ENCODE data around the gene RRBP1. TPM values are rescaled to one million over a fixed set of nuclear protein-coding genes. Genes with fewer than 3 reads are reported as not detected.

RRBP1 gene
- total RNA-seq: 100 to 1,000 TPM; 402 to 509 TPM

DNA sequence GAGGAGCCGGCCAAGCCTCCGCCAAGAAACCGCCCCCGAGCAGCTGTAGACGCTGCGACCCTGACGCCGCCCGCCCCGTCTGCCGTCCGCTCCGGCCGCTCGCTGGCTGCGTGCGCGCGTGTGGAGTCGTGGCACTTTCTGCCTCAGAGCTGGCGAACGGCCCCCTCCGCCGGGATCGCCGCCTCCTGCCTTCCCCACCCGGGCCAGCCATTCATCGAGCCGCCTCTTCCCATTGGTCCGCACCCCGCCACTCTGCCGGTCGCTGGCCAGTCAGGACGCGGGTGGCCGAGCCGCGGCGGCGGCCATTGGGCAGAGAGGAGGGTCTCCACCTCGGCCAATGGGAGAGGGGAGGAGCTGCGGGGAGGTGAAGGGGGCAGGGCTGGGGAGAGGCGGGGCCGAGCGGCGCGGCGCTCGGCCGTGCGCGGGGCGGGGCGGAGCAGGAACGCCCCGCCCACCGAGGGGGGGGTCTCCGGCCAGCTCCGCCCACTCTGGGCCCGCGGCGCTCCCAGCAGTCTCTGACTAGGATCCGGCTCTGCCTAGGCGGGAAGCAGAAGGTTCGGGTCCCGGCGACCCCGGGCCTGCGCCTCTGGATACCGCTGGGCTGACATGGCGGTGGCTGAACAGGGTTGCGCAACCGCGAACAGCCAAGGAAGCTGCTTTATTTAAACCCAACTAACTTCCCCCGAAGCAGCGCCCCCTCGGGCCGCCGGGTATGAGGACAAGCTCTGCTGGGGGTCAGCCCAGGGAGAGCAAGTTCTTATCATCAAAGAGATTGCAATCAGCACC, at the start of gene RRBP1:
RRBP1 (minus strand) TSS at position 140 of the 786 bp plus-strand sequence. CDS start 21,735 bp downstream, outside the sequence.
- intact Hi-C loops (cut with DNase I): loop anchor here (5.0 kb wide), 1 partner anchor 215 kb away; no protein-coding TSS in a partner anchor
- H3K4me1 ChIP-seq: peaks cover 17% of the 10 kb centered on the region
- H3K9me3 ChIP-seq: no peaks in the 10 kb centered on the region
- no peaks in the 10 kb centered on the region for H3K36me3 ChIP-seq
- TF ChIP-seq CTCF (IDR thresholded peaks at IDR 0.05): peak; percentile 66
- H3K27ac ChIP-seq: peak within 1 kb of the TSS; percentile 90
- DNase-seq: peak; percentile 98
- H3K4me3 ChIP-seq: peak within 1 kb of the TSS; percentile 74
- H3K9ac ChIP-seq (ENCODE audit: low read depth in 2 of 2, low read length in 2 of 2): peak within 1 kb of the TSS; percentile 62 to 98
- H3K27me3 ChIP-seq: no peaks in the 10 kb centered on the region

DNA sequence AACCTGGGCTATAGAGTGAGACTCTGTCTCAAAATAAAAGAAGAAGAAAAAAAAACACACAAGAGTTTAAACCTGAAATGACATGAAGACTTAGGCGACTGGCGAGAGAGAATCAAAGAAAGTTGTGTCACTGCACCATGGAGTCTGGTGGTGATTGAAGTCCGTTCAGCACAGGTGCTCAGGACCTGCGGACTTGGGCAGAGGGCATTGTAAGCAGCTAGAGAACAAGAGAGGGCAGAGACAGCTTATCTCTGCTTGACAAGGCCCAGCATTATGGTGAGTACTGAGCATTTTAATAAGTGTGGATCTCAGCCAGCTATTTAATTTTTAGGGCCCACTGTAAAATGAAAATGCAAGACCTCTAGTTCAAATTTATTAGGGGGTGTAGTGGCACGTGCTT, 49.2 kb upstream of the RRBP1 start:
- Histone ChIP-seq H3K27ac (no peak overlapping the region), H3K9me3 (no peaks in the 10 kb centered on the region), H3K36me3 (no peaks in the 10 kb centered on the region), H3K9ac (ENCODE audit: low read depth in 2 of 2, low read length in 2 of 2) (no peak overlapping the region), H3K4me3 (no peak overlapping the region), H3K27me3 (no peaks in the 10 kb centered on the region), H3K4me1 (no peaks in the 10 kb centered on the region)
- no peak for DNase-seq
- intact Hi-C loops (cut with DNase I): no loop called here
- TF ChIP-seq CTCF (IDR thresholded peaks at IDR 0.05): no peak

- Histone ChIP-seq H3K4me3 (no peak overlapping the region), H3K4me1 (no peaks in the 10 kb centered on the region), H3K9ac (ENCODE audit: low read depth in 2 of 2, low read length in 2 of 2) (no peak overlapping the region), H3K27ac (no peak overlapping the region), H3K9me3 (no peaks in the 10 kb centered on the region), H3K27me3 (no peaks in the 10 kb centered on the region), H3K36me3 (no peaks in the 10 kb centered on the region)
- DNase-seq: no peak
- intact Hi-C loops (cut with DNase I): no loop called here
- no peak for TF ChIP-seq CTCF (IDR thresholded peaks at IDR 0.05)
Observed at GRCh38 chr20:17730071-17730470, 48.0 kb upstream of the RRBP1 start.

DNA sequence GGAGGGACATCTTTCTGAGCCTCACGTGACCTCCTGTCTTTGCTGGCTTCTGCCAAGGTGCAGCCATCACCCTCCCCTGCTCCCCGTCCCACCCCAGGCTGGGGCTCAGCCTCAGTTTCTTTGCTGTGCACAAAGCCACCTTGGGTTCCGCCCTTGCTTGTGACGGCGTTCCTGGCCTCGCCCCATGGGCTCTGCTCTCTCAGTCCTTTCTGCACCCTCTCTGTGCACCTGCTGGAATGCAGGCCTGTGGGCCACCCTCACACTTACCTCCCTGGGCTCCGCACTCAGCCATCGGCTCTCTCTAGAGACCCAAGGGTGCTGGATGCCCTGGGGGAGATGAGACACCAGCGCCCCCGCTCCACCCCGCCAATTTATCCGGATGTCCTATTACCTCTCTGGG, 46.0 kb upstream of the RRBP1 start:
- DNase-seq: no peak
- H3K27ac ChIP-seq: no peak overlapping the region
- H3K27me3 ChIP-seq: no peaks in the 10 kb centered on the region
- H3K9ac ChIP-seq (ENCODE audit: low read depth in 2 of 2, low read length in 2 of 2): no peak overlapping the region
- TF ChIP-seq CTCF (IDR thresholded peaks at IDR 0.05): no peak
- no peaks in the 10 kb centered on the region for H3K9me3 ChIP-seq
- H3K4me1 ChIP-seq: no peaks in the 10 kb centered on the region
- no peaks in the 10 kb centered on the region for H3K36me3 ChIP-seq
- intact Hi-C loops (cut with DNase I): no loop called here
- H3K4me3 ChIP-seq: no peak overlapping the region

- no peaks in the 10 kb centered on the region for H3K27me3 ChIP-seq
- no peak for TF ChIP-seq CTCF (IDR thresholded peaks at IDR 0.05)
- intact Hi-C loops (cut with DNase I): no loop called here
Observed at GRCh38 chr20:17727351-17727750, 45.3 kb upstream of the RRBP1 start.

More at GRCh38 chr20:17727351-17727750, 45.3 kb upstream of the RRBP1 start:
- Histone ChIP-seq H3K9ac (ENCODE audit: low read depth in 2 of 2, low read length in 2 of 2) (no peak overlapping the region), H3K27ac (no peak overlapping the region), H3K4me3 (no peak overlapping the region), H3K36me3 (no peaks in the 10 kb centered on the region), H3K9me3 (no peaks in the 10 kb centered on the region), H3K4me1 (no peaks in the 10 kb centered on the region)
- no peak for DNase-seq

Data from colonic mucosa (tissue), 4 donors.